Mucosa of stomach (tissue), 1 donor: ENCODE measurements around the gene GDPD1.
A peak's percentile ranks its signal among the peaks of the same experiment; 100 is the strongest.
"Not testable (repeated sequence)": the region's sequence is repeated elsewhere in the genome, so short reads cannot be mapped to it uniquely, and the experiment has no call there.

Experiments
- H3K27me3 ChIP-seq: one replicate; pipeline ENCODE4 v1.7.0; 2013; ENCODE audit warnings: mild to moderate bottlenecking, low read length; ENCODE audit not compliant: control insufficient read depth, insufficient read depth
- H3K36me3 ChIP-seq: one replicate; pipeline ENCODE4 v1.7.0; 2013; ENCODE audit warnings: low read length; ENCODE audit not compliant: control insufficient read depth, insufficient read depth
- H3K4me1 ChIP-seq: one replicate; pipeline ENCODE4 v1.7.0; 2013; ENCODE audit warnings: mild to moderate bottlenecking, low read length; ENCODE audit not compliant: control insufficient read depth, insufficient read depth
- H3K4me3 ChIP-seq: one replicate; pipeline ENCODE4 v1.7.0; 2013; ENCODE audit warnings: low read length
- H3K9ac ChIP-seq: one replicate; pipeline ENCODE4 v1.7.0; 2013; ENCODE audit warnings: mild to moderate bottlenecking, low read length, moderate library complexity
- H3K9me3 ChIP-seq: one replicate; pipeline ENCODE4 v1.7.0; 2013; ENCODE audit warnings: mild to moderate bottlenecking, low read length, moderate library complexity; ENCODE audit not compliant: control insufficient read depth
- donor health status: Pancreatic carcinoma.

The GDPD1 gene

GRCh38 chr17:59298521-59298920, 78.2 kb downstream of the GDPD1 start:
- Histone ChIP-seq H3K4me1 (peaks cover 14% of the 10 kb centered on the region), H3K27me3 (no peaks in the 10 kb centered on the region), H3K9me3 (no peaks in the 10 kb centered on the region), H3K9ac (no peak overlapping the region), H3K36me3 (no peaks in the 10 kb centered on the region), H3K4me3 (no peak overlapping the region)

- H3K9ac ChIP-seq, result no peak overlapping the region
- H3K27me3 ChIP-seq, result no peaks in the 10 kb centered on the region
- H3K4me3 ChIP-seq, result no peak overlapping the region
- no peaks in the 10 kb centered on the region for H3K36me3 ChIP-seq
- H3K9me3 ChIP-seq, result no peaks in the 10 kb centered on the region
- peaks cover 14% of the 10 kb centered on the region for H3K4me1 ChIP-seq
These were observed 79.2 kb downstream of the GDPD1 start for GRCh38 chr17:59299400-59300092.

- Histone ChIP-seq H3K9ac (no peak overlapping the region), H3K4me3 (no peak overlapping the region), H3K4me1 (peaks cover 14% of the 10 kb centered on the region), H3K36me3 (no peaks in the 10 kb centered on the region), H3K27me3 (no peaks in the 10 kb centered on the region), H3K9me3 (no peaks in the 10 kb centered on the region)
These were observed 80.6 kb downstream of the GDPD1 start for GRCh38 chr17:59300941-59301340.

- H3K27me3 ChIP-seq, result no peaks in the 10 kb centered on the region
- no peaks in the 10 kb centered on the region for H3K36me3 ChIP-seq
- H3K4me3 ChIP-seq, result no peak overlapping the region
- H3K4me1 ChIP-seq, result peaks cover 3% of the 10 kb centered on the region
- H3K9ac ChIP-seq, result no peak overlapping the region
- H3K9me3 ChIP-seq, result no peaks in the 10 kb centered on the region
These were observed 84.5 kb downstream of the GDPD1 start for GRCh38 chr17:59304811-59305210.

- peak overlapping the region; percentile 39 for H3K9ac ChIP-seq
- H3K4me1 ChIP-seq, result peaks cover 11% of the 10 kb centered on the region
- no peaks in the 10 kb centered on the region for H3K27me3 ChIP-seq
- no peaks in the 10 kb centered on the region for H3K9me3 ChIP-seq
- no peak overlapping the region for H3K4me3 ChIP-seq
- H3K36me3 ChIP-seq, result no peaks in the 10 kb centered on the region
These were observed 90.1 kb downstream of the GDPD1 start for GRCh38 chr17:59310263-59310920.

- Histone ChIP-seq H3K9ac (peak overlapping the region; percentile 39), H3K4me3 (no peak overlapping the region), H3K36me3 (no peaks in the 10 kb centered on the region), H3K27me3 (no peaks in the 10 kb centered on the region), H3K4me1 (peaks cover 11% of the 10 kb centered on the region), H3K9me3 (no peaks in the 10 kb centered on the region)
These were observed 90.7 kb downstream of the GDPD1 start for GRCh38 chr17:59311051-59311468.

- not testable (repeated sequence) for H3K27me3 ChIP-seq, H3K36me3 ChIP-seq, H3K9me3 ChIP-seq, H3K4me3 ChIP-seq, H3K9ac ChIP-seq
- H3K4me1 ChIP-seq, result peaks cover 11% of the 10 kb centered on the region
These were observed 91.2 kb downstream of the GDPD1 start for GRCh38 chr17:59311521-59311920.

- Histone ChIP-seq H3K4me3 (no peak overlapping the region), H3K9me3 (no peaks in the 10 kb centered on the region), H3K27me3 (no peaks in the 10 kb centered on the region), H3K36me3 (no peaks in the 10 kb centered on the region), H3K4me1 (peaks cover 6% of the 10 kb centered on the region), H3K9ac (no peak overlapping the region)
These were observed 95.6 kb downstream of the GDPD1 start for GRCh38 chr17:59315866-59316265.
